Activated CD4-positive, alpha-beta T cell treated with anti-CD3 and anti-CD28 coated beads, Interleukin-2, Interleukin-4, amounts not matched to agents 100 ng/mL and 50 ng/mL, durations not matched to agents 16 hours and 8 hours (primary cell): Measurements from ENCODE around the gene STEAP3.

ENCODE experiments used
- DNase-seq: peaks from one replicate; pipeline ENCODE4 v3.0.0-alpha.2; 2020; ENCODE audit warnings: low spot score

The STEAP3 gene

DNA sequence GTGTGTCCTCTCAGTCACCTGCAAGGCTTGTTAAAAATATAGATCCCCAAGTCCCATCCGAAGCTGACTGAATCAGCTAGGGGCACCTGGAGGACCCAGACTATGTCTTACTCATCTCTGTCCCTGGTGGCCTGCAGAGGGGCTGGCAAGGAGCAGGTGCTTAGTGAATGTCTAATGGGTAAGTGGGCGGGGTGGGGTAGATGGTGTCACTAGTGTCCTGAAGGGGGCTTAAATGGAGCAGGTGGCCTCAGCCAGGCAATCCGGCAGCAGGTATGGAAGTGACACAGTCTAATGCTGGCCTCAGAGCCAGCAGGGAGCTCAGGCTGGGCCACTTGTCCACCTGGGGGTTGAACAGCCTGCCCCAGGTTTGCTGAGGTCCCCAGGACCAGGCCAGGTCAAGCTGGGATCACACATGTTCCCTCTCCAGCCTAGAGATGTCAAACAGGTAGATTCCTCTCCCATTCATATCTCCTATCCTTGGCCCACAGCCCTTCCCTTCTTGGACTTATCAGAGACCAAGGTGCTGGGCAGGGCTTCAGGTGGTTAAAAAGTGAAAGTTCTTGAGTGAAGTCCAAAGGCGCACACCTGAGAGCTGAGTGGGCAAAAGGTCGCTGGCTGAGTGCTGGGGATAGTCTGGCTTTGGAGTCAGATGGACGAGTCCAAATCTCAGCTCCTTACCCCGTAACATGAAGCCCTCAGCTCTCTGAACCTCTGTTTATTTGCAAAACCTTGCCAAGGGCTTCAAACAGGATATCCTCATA is 1.7 kb downstream of the STEAP3 start:
- no peak for DNase-seq

DNA sequence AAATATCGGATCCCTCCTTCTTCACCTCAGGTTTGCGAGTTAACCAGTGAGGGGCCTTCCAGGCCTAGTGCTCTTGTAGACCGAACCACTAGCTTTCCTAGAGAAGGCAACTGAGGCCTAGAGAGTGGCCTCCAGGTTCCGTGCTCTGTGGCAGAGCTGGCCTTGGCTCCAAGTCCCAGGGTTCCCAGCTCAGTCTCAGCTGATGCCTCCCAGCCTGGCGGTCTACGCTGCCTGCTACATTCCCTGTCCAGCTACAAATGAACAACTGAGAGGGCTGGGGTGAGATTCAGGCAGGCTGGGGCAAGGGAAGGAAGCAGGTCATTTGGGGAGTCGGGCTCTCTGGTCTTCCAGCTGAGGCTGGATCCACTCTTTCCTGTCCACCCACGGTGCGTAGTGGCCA is 2.3 kb downstream of the STEAP3 start:
- DNase-seq = no peak

DNA sequence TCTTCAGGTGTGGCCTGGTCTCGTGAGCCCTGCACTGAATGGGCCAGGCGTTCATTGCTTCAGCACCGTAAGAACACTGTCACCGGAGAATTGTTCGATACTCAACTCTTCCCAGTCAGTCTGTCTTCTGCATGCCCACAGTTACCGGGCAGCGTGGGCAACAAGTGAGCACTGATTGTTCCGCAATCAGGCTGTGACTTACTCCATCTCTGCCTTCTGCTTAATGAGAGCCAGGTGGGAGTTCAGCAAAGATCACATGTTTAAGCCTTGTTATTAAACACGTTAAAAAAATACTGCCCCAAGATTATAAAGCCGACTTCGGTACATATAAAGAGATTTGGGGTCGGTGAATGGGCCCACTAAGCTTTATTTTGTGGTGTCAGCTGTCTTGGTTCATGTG is 3.7 kb downstream of the STEAP3 start:
- DNase-seq = no peak

DNA sequence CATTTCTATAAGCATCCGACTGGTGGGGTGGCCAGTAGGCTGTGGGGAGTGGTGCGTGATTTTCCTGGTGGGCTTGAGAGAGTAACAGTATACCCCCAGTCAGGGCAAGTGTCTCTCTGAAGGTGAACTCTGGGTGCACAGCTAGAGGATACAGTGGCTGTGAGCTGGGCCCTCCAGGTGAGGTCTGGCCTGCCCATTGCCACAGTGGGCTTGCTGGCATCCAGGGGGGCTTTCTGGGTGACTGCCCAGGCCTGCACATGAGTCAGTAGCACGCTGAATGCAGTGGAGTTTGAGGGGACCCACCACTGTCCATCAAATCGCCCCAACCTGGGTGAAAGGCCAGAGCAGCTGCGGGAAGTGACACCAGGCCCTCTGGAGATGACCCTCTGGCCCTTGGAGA is 4.5 kb downstream of the STEAP3 start:
- no peak for DNase-seq

DNA sequence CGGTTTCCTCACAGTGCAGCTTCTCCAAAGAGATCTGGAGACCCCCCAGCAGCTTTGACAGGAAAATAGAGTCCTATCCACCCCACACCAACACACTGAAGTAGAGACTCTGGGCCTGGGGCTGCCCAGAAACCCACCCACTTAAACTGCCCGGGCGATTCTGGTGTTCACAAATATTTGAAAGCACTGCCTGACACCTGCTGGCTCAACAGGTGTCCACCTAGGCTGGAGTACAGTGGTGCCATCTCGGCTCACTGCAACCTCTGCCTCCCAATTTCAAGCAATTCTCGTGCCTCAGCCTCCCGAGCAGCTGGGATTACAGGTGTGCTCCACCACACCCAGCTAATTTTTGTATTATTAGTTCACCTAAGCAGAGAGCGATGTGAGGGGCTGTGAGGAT is 5.3 kb downstream of the STEAP3 start:
- DNase-seq = no peak

DNA sequence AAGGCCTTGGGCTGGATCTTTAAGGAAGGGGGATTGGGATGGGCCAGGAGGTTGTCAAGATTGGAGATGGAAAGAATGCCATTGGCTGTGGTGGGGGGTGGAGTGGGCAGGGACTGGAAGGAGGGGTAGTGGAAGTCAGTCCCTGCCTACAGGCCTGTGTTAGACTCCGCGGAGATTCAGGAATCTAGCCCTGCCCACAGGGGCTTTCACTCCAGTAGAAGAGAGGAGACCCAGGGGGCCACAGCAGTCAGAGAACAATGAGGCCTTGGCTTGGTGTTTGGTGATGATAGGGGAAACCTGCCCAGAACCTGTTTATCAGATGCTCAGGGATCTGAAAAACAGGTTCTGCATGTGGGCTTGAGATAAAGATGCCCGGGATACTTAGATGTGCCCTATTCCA is 6.1 kb downstream of the STEAP3 start:
- DNase-seq = no peak

DNA sequence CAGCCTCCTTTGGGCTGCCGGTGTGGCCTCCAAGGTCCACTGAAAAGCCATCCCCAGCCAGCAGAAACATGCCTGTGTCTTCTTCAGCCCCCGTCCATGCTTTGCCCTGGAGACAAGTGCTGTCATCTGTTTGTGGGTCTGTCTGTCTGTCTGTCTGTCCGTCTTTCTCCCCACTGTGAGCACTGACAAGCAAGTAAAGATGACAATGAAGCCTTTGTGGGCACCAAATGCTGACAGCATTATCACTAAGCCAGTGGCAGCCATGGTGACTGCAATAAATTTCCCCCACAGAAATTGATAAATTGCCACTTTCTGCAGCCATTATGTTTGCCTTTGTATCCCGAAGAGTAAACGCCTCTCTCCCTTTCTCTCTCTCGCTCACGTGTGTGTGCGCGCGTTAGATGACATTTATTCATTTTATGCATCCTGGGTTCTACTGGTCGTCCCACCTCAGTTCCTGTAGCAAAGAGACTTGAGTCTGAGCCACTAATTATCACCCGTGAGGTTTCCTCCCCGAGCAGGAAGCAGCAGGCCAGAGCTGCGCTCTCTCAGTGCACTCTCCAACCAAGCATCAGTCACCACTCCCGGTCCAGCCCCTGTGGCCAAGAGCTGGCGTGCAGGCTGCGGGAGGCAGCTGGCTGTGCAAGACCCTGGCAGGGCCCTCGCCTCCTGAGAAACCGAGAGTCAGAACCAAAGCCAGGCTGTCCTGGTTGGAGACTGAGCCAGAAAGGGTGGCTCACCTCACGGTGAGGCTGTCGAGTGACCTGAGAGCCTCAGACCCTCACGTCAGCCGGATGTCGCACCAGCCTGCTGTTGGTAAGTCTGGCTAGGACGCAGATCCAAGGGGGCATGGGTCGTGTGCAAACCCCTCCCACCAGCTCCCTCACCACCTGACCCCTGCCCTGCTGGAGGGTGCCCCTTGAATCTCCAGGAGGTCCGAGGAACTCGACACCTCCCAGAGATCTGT is 6.9 kb downstream of the STEAP3 start:
- DNase-seq = no peak

DNA sequence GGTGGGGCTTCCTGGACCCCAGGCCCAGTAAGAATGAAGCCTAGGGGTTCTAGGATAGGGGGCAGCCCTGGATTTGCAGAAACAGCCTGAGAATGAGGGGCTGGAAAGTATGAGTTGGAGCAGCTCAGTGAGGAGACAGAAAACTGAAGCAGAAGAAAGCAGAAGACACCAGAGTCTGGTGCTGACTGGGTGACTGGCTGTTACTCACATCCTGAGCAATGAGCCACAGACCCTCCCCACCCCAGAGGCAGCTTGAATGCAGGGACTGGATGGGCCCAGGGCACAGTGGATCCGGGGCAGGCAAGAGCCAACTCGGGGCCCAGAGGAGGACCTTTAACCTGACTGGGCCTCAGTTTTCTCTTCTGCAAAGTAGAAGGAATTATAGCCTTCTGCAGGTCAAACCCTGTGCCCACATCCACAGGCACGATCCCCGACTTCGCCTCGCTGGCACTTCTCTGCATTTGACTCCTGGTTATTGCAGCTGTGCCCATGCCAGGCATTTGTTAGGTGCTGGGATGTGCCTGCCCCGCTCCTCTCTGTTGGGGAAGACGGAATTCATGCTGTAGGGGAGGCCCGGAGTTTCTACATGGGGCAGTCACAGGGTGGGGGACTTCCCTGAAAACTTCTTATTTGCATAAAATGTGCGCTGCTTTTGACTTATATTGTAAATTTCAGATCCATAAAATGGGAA is 8.5 kb downstream of the STEAP3 start:
- DNase-seq = no peak

DNA sequence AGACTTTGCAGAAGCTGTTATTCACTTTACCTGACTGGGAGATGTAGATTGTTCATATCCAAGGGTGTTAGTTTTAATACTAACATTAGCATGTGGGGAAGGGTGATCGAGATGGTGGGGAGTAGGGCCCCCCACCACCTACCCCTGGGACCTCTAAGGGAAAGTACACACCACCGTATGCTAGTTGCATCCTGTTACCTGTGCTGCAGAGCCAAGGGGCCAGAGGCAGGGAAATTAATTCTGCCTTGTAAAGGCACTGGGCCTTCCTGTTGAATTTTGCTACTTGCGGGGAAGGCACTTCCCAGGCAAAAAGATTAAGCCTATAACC is 9.0 kb downstream of the STEAP3 start:
- DNase-seq = no peak

DNA sequence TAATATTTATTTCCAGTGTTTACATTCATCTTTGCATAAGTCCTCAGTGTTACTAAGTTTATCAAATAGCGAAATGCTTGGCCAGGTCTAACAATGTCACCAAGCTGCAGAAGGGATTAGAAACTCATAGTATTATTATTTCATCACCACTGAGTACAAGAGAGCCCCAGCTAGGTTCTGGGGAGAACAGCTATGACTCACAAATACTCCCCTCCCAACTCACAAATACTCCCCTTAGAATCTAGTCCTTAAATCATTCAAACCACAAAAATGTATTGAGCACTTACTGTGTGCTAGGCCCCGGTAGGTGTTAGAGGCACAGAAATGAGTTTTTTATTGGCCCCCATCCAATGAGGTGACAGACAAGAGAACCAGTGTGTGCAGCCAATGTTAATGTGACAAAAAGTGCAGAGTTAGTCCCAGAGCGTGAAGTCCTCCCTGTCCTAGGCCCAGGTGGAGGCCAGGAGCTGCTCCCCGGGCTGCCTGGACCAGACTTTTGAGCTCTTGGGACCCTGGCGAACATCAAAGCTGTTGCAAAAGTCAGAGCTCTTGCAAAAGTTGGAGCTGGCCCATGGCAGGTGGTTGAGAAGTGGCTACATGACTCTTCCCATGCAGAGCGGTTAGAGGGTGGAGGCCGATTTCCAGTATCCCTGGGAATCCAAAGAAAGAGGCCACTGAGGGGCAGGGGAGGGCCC is 9.8 kb downstream of the STEAP3 start:
- DNase-seq = no peak

DNA sequence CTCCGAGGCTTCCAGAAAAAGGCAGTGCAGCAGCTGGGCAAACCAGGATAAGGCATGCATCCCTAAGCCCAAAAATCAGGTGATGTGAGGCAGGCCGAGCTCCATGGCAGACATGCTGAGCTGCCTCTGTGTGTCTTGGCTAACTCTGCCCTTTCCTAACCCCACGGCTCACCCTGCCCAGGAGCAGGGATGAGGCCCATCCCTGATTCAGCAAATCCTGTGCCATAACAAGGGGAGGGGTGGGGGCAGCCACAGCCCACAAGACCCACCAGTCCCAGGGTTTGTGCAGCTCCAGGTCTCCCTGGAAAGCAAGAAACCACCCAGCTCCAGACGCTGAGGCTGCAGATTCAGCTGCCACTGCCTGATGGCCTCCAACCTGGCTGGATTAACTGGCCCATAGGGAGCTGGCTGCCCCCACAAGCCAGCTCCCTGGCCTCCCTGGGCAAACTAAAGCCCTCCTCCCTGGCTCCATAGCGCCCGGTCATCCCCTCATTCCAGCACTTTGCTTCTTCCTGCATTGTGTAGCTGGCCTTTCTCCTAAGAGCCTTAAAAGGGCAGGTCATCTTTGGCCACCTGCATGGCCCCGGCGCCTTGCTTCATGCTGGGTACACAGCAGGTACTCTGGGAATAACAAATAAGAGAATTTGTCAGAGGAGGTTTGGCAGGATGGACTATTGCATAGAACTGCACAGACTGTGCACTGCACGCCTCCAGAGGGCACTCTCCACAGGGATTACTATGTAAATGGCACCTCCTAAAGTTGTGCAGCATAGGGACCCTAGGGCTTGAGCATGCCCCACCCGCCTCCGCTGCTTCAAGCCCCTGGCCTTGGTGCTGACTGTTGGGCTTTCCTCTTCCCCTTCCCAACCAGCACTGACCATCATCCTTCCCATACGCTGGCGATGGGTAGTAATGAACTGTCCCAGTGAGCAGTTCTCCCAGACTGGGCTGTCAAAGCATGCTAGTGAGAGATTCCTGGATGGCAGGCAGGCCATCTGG is 10.7 kb downstream of the STEAP3 start:
- peak; percentile 7 for DNase-seq

DNA sequence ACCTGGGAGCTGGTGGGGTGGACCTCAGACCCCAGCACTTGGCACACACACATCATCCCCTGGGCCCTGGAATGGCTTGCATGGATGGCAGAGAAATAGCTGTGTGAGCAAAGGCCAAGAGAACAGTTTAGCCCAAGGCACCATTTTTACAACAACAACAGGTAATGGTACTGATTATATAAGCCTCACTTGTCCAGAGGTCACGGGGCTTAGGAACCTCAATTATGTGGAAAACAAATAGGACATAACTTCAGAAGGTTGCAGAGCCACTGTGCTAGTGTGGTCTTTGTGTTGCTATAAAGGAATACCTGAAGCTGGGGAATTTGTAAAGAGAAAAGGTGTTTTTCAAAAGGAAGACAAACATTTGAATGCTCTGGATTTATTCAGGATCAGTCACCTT is 13.2 kb downstream of the STEAP3 start:
- DNase-seq = no peak

DNA sequence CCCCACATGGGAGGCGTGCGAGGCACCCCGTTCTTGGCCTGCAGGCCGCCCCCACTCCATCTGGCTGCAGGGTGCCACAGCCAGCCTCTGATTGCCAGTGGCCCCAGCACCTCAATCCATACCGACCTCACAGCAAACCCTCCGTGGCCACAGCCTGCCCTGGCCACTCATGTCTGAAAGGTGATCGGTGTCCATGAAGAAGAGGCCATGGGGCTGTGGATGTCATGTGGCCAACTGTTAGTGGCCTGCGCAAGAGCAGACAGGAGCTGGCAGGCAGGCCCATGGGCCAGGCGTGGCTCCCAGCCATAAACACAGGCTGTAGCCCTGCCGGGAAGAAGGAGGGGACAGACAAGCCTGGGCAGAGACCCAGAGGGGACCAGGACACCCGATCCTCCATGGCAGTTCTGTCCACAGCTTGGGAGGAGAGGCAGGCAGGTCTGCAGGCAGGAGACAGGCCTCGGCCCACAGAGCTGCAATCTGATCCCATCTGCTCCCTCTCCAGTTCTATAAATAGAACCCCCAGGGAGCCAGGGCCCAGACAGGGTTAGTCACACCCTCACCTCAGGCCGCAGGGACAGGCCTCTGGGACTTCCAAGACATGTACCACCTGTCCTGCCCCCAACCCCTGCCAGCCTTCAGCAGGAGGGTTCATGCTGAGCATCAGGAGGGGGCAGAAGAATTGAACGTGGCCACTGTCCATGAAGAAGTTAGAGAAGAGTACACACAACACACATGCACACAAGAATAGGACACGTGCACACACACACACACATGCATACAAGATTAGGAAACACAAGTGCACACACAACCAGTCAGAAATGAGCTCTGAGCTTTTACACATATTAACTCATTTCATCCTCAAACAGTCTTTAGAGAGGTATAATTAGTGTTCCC is 16.9 kb downstream of the STEAP3 start:
- no peak for DNase-seq

DNA sequence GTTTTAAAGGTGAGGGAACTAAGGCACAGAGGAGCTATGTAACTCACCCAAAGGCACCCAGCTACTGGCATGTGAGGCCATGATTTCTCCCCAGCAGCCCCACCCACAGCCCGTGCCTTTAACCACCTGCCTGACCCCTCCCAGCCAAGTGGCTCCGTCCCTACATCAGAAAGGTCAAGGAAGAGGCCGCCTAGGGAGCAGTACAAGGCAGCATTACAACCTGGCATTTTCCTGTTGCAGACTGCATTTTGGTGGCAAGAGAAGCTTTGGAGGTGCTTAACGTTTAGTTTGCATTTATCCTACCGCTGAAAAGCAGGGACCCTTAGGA is 17.5 kb downstream of the STEAP3 start:
- DNase-seq = no peak

DNA sequence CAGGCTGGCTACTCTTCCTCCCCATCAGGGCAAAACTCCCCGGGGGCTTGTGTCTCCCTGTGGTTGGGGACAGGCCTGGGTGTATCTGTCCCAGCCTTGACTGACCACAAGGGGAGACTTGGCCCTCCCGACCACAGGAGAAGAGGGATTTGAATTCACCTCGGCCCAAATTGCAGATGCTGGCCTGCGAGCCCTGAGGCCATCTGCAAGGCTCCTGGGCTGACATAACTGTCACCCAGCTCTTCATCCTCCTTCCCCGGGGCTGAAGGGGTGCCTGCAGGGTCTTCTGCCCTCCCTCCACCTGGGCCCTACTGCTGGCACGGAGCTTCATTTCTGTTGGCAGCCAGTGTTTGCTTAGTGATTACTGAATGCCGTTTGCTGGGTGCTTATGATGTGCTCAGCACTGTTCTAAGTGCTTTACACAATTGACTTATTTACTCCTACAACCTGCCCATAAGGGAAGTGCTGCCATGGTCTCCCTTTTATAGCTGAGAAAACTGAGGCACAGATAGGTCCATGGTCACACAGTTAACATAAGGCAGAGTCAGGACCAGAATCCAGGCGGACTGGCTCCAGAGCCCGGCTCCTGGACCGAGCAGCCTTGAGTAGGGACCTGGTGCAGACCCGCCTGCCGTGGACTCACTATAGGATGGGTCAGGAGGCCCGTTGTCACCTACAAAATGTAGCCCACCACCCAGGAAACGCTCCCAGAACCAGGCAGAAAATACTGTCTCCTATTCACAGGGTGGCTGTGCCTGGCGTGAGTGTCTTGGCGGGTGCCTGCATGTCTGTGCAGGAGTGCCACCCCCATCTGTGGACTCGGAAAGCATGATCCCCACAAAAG is 18.9 kb downstream of the STEAP3 start:
- no peak for DNase-seq

DNA sequence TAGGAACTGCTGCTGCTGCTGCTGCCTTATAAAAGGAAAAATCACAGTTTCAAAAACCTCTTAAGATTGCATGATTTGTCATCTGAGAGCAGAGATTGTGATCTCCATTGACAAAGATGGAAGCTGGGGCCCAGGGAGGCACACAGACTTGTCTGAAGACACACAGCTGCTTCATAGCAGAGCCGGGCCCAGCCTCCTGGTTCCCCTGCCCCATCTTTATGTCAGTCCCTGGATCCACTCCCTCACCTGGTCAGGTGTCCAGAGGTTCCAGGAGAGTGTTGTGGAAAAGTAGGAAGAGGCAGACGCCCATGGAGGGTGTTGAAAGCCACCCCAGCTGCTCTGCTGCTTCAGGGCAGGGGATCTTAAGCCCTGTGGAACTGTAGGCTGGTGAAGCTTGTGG is 20.0 kb downstream of the STEAP3 start:
- no peak for DNase-seq

DNA sequence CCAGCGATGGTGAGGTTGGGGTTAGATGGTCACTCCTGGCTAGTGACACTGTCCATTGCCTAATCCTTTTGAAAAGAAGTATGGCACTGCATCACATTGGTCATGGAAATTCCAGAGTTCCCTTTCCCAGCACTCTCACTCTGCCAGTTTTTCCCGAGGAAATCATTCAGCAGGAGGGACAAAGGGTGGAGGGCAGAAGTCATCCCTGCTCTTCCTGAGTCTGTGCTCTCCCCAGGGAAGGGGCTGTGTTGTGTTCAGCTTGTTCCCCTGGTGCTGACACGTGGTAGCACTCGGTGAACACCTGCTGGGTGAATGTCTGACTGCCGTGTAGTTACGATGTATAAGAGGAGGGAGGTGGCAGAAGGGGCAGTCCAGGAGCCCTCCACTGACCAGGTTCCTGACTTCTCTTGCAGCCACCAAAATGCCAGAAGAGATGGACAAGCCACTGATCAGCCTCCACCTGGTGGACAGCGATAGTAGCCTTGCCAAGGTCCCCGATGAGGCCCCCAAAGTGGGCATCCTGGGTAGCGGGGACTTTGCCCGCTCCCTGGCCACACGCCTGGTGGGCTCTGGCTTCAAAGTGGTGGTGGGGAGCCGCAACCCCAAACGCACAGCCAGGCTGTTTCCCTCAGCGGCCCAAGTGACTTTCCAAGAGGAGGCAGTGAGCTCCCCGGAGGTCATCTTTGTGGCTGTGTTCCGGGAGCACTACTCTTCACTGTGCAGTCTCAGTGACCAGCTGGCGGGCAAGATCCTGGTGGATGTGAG is 21.6 kb downstream of the STEAP3 start:
- no peak for DNase-seq

DNA sequence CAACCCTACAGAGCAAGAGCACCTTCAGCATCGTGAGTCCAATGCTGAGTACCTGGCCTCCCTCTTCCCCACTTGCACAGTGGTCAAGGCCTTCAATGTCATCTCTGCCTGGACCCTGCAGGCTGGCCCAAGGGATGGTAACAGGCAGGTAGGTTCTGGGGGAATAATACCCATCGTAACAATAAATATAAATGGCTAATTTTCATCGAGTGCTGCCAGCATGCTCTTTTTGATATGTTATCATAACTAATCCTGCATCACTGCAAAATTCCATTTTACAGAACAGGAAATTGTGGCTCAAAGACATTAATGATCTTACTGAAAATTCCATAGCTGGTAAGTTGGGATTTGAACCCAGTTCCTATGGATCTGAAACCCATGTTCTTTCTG is 22.2 kb downstream of the STEAP3 start:
- DNase-seq = no peak
